Left hindlimb (tissue), 1 donor: ENCODE data around the gene BCL2L2.

Source experiments
- DNase-seq: peaks from one replicate; pipeline ENCODE4 v3.0.0-alpha.2; 2018

The BCL2L2 gene

GRCh38 chr14:23357261-23357660, 50.6 kb downstream of the BCL2L2 start:
- DNase-seq, result no peak

GRCh38 chr14:23358042-23358441, 51.4 kb downstream of the BCL2L2 start:
- no peak for DNase-seq

- no peak for DNase-seq
These were observed 52.0 kb downstream of the BCL2L2 start for GRCh38 chr14:23358553-23359166.

- DNase-seq, result no peak
These were observed 52.6 kb downstream of the BCL2L2 start for GRCh38 chr14:23359167-23359626.

- DNase-seq, result no peak
These were observed 53.3 kb downstream of the BCL2L2 start for GRCh38 chr14:23359722-23360447.

GRCh38 chr14:23360496-23360895, 53.9 kb downstream of the BCL2L2 start:
- no peak for DNase-seq

GRCh38 chr14:23361320-23361719, 54.7 kb downstream of the BCL2L2 start:
- DNase-seq, result no peak
